Astrocyte of the spinal cord (primary cell): ENCODE results near the gene GIT1.
"Not testable (repeated sequence)": the region's sequence is repeated elsewhere in the genome, so short reads cannot be mapped to it uniquely, and the experiment has no call there.

Experiments
- DNase-seq: peaks from one replicate; pipeline ENCODE4 v3.0.0; 2011; ENCODE audit warnings: low read depth, low spot score
- H3K4me3 ChIP-seq: 2 replicates; pipeline ENCODE4 v1.5.1; 2011; ENCODE audit warnings: low read depth, mild to moderate bottlenecking, low read length, moderate library complexity
- CTCF ChIP-seq: IDR thresholded peaks from 2 replicates; pipeline ENCODE4 v1.5.1; 2012; ENCODE audit warnings: low read depth, mild to moderate bottlenecking, low read length, inconsistent platforms
- in situ Hi-C: cut with HindIII; loops from 2 replicates; pipeline ENCODE4 v1.10.0; 2017; ENCODE audit warnings: low sequenced_read_pairs

The GIT1 gene

GRCh38 chr17:29559640-29560039 lies 29.8 kb downstream of the GIT1 start:
- no peak for TF ChIP-seq CTCF

GRCh38 chr17:29558139-29558538 lies 31.3 kb downstream of the GIT1 start:
- DNase-seq, H3K4me3 ChIP-seq, in situ Hi-C loops: not testable (repeated sequence)

More at GRCh38 chr17:29559640-29560039, 29.8 kb downstream of the GIT1 start:
- no peak for DNase-seq
- in situ Hi-C loops: no loop called here
- H3K4me3 ChIP-seq: no peak overlapping the region

- no peak for TF ChIP-seq CTCF
- H3K4me3 ChIP-seq: no peak overlapping the region
- DNase-seq: no peak
- in situ Hi-C loops: no loop called here
These were observed 31.7 kb downstream of the GIT1 start for GRCh38 chr17:29557739-29558116.

- in situ Hi-C loops: no loop called here
- H3K4me3 ChIP-seq: no peak overlapping the region
- no peak for DNase-seq
- TF ChIP-seq CTCF: no peak
These were observed 32.2 kb downstream of the GIT1 start for GRCh38 chr17:29557085-29557738.

GRCh38 chr17:29555840-29556239 lies 33.6 kb downstream of the GIT1 start:
- in situ Hi-C loops: no loop called here
- no peak for DNase-seq
- H3K4me3 ChIP-seq: no peak overlapping the region
- no peak for TF ChIP-seq CTCF

GRCh38 chr17:29549177-29549923 lies 40.1 kb downstream of the GIT1 start:
- peak; percentile 50 for DNase-seq
- no peak overlapping the region for H3K4me3 ChIP-seq
- in situ Hi-C loops: no loop called here
- no peak for TF ChIP-seq CTCF

- no peak overlapping the region for H3K4me3 ChIP-seq
- in situ Hi-C loops: no loop called here
- no peak for TF ChIP-seq CTCF
- no peak for DNase-seq
These were observed 42.6 kb downstream of the GIT1 start for GRCh38 chr17:29546830-29547229.
